Esophagus squamous epithelium (tissue), 5 donors: ENCODE measurements around the gene TNIK. TPM values are rescaled to one million over a fixed set of nuclear protein-coding genes. Genes with fewer than 3 reads are reported as not detected.

Experiments
- DNase-seq: peaks from one replicate; lab custom pipeline; 2025; lab: John Stamatoyannopoulos, UW
- H3K27ac ChIP-seq, 4 donors: fragments of 200-600 bp; sonication (generic); one replicate each; pipeline ENCODE4 v1.5.1; 2016 to 2019; ENCODE audit warnings: mild to moderate bottlenecking in 1 of 4
- H3K27me3 ChIP-seq, 4 donors: fragments of 200-600 bp; sonication (generic); 1 replicate in 3 of 4; 2 replicates in 1 of 4; pipeline versions ENCODE4 v1.5.1 to v1.6.0; 2017 to 2021; ENCODE audit warnings: antibody characterized with exemption in 1 of 4
- H3K36me3 ChIP-seq, 3 donors: fragments of 200-600 bp; sonication (generic); one replicate each; pipeline ENCODE4 v1.5.1; 2016 to 2019
- H3K4me1 ChIP-seq, 3 donors: fragments of 200-600 bp; sonication (generic); one replicate each; pipeline ENCODE4 v1.5.1; 2017 to 2019
- H3K4me3 ChIP-seq, 4 donors: fragments of 200-600 bp; sonication (generic); 1 replicate in 3 of 4; 2 replicates in 1 of 4; pipeline ENCODE4 v1.5.1; 2016 to 2019; ENCODE audit warnings: mild to moderate bottlenecking in 2 of 4, moderate library complexity in 1 of 4
- H3K9me3 ChIP-seq, 3 donors: fragments of 200-600 bp; sonication (generic); one replicate each; pipeline ENCODE4 v1.5.1; 2016 to 2019
- CTCF ChIP-seq, 6 experiments: fragments of 450-650 bp in 4 of 6; fragments of 200-600 bp in 2 of 6; sonication (generic) in 2 of 6; IDR thresholded peaks; one replicate each; pipeline ENCODE4 v1.5.1; 2016 to 2019; ENCODE audit warnings: antibody characterized with exemption in 6 of 6, mild to moderate bottlenecking in 4 of 6, moderate library complexity in 4 of 6
- POLR2A ChIP-seq, 4 donors: fragments of 450-650 bp; IDR thresholded peaks; one replicate each; pipeline ENCODE4 v1.6.1; 2017; ENCODE audit warnings: antibody characterized with exemption in 4 of 4, mild to moderate bottlenecking in 4 of 4, moderate library complexity in 3 of 4
- WGBS, 2 donors: methylation state at CpG; one replicate each; pipeline ENCODE4 v1.1.5; 2018; 5-methylcytosine and 5-hydroxymethylcytosine counted together
- intact Hi-C: fragments of 100-400 bp; cut with DNase I; formaldehyde crosslinking; loops from one replicate; pipeline ENCODE4 v1.15.0; 2022
- total RNA-seq, 4 donors: library from RNA; depleted of rRNA; stranded (reverse); fragments of >200 nt; gene quantifications; one replicate each; pipeline ENCODE4 v1.1.0, GENCODE V29; 2016
- donor health status: DM: yes; HTN: yes; CAD: no.

Gene TNIK
- total RNA-seq, 4 donors from 2014 or later = 2.2 to 11.6 (median 4.7) TPM

- WGBS, 2 donors = 88% methylated on average over 6 of the region's 6 CpGs
- intact Hi-C loops = no loop called here
- no peak for DNase-seq
- H3K27me3 ChIP-seq = no peaks in the 10 kb centered on the region
- H3K27ac ChIP-seq = no peak overlapping the region
- peaks cover 0 to 12% (median 8%) of the 10 kb centered on the region in 3 donors for H3K4me1 ChIP-seq
- no peak overlapping the region for H3K4me3 ChIP-seq
- TF ChIP-seq CTCF (IDR thresholded peaks at IDR 0.05) (no peak), POLR2A (IDR thresholded peaks at IDR 0.05) (no peak)
- no peaks in the 10 kb centered on the region for H3K9me3 ChIP-seq
- H3K36me3 ChIP-seq = no peaks in the 10 kb centered on the region
Observed at GRCh38 chr3:171445620-171446204, 14.5 kb downstream of the TNIK start.

- H3K4me1 ChIP-seq = peaks cover 0 to 12% (median 8%) of the 10 kb centered on the region in 3 donors
- H3K27ac ChIP-seq = no peak overlapping the region
- H3K36me3 ChIP-seq = no peaks in the 10 kb centered on the region
- H3K4me3 ChIP-seq = no peak overlapping the region
- no peaks in the 10 kb centered on the region for H3K27me3 ChIP-seq
- no peak for TF ChIP-seq CTCF (IDR thresholded peaks at IDR 0.05)
- H3K9me3 ChIP-seq = no peaks in the 10 kb centered on the region
- DNase-seq = no peak
- intact Hi-C loops = no loop called here
- WGBS, 2 donors = 72 to 85% methylated on average over 3 of the region's 3 CpGs
Observed at GRCh38 chr3:171444001-171444690, 16.1 kb downstream of the TNIK start.

GRCh38 chr3:171443211-171443957, 16.8 kb downstream of the TNIK start:
- peaks cover 0 to 12% (median 8%) of the 10 kb centered on the region in 3 donors for H3K4me1 ChIP-seq
- TF ChIP-seq POLR2A (IDR thresholded peaks at IDR 0.05) (no peak), CTCF (IDR thresholded peaks at IDR 0.05) (no peak)
- no peak overlapping the region for H3K27ac ChIP-seq
- intact Hi-C loops = no loop called here
- DNase-seq = no peak
- H3K36me3 ChIP-seq = no peaks in the 10 kb centered on the region
- no peaks in the 10 kb centered on the region for H3K27me3 ChIP-seq
- no peak overlapping the region for H3K4me3 ChIP-seq
- H3K9me3 ChIP-seq = no peaks in the 10 kb centered on the region
- 76 to 77% methylated on average over 5 to 6 of the region's 6 CpGs for WGBS, 2 donors

GRCh38 chr3:171442184-171442583, 18.0 kb downstream of the TNIK start:
- Histone ChIP-seq H3K27ac (no peak overlapping the region), H3K9me3 (no peaks in the 10 kb centered on the region), H3K36me3 (no peaks in the 10 kb centered on the region), H3K4me1 (peaks cover 0 to 8% (median 6%) of the 10 kb centered on the region in 3 donors), H3K4me3 (no peak overlapping the region), H3K27me3 (no peaks in the 10 kb centered on the region)
- TF ChIP-seq CTCF (IDR thresholded peaks at IDR 0.05) = no peak
- no peak for TF ChIP-seq POLR2A (IDR thresholded peaks at IDR 0.05)
- intact Hi-C loops = no loop called here
- DNase-seq = no peak
- 63 to 76% methylated on average over 2 of the region's 2 CpGs for WGBS, 2 donors

- Histone ChIP-seq H3K4me1 (peaks cover 0 to 6% (median 0%) of the 10 kb centered on the region in 3 donors), H3K27ac (no peak overlapping the region), H3K27me3 (no peaks in the 10 kb centered on the region), H3K9me3 (no peaks in the 10 kb centered on the region), H3K4me3 (no peak overlapping the region), H3K36me3 (no peaks in the 10 kb centered on the region)
- no peak for TF ChIP-seq POLR2A (IDR thresholded peaks at IDR 0.05)
- no peak for TF ChIP-seq CTCF (IDR thresholded peaks at IDR 0.05)
- intact Hi-C loops = no loop called here
- 56 to 58% methylated on average over 3 of the region's 3 CpGs for WGBS, 2 donors
- DNase-seq = no peak
Observed at GRCh38 chr3:171441381-171441780, 18.8 kb downstream of the TNIK start.
